SK-N-MC (cell line): ENCODE results near the gene MARCHF6.

Experiments
- EZH2 ChIP-seq: fragments of 200-600 bp; sonication (generic); IDR thresholded peaks from one replicate; pipeline ENCODE4 v1.6.1; 2017; ENCODE audit warnings: antibody characterized with exemption
- POLR2AphosphoS5 ChIP-seq: IDR thresholded peaks from 2 replicates; pipeline ENCODE4 v1.6.1; 2012; ENCODE audit warnings: mild to moderate bottlenecking, low read depth, low read length, borderline replicate concordance

DNA sequence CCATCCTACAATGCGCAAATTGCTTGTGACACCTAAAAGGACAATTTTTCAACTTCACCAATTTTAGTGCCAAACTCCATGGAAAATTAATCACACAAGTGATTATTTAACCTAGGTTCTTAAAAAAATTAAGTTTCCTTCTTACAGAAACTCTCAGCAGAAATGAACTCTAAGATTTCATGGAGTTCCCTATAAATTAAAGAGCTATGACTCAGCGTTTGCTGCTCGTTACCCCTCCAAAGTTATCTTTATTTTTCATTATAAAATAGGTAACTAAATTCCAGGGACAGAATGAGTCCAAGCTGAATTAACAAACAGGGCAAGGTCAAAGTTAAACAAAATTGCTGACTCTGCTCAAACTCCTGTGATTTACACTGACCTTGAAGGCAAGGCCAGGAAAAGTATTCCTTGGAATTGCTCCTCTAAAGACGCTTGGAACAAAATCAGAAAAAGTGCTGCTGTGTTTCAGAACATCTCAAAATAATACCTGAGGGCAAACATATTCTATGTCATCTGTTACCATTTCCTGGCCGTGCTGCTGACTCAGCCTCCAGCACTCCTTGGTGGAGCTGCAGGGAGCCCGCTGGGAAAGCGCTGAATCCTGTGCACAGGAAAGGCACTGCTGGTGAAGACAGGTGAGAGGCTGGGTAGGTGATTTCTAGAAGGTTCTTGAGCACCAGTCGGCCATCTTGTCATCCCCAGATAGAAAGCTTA is 43.3 kb upstream of the MARCHF6 start:
- TF ChIP-seq EZH2 (no peak), POLR2AphosphoS5 (peak; percentile 58; the same call in 1 of the 2 replicates)
